GM21526 (cell line): Measurements from ENCODE around the gene TBC1D22A.

ENCODE experiments used
- ATAC-seq: cut with Tn5 transposase; IDR thresholded peaks from one replicate; pipeline ENCODE4 v1.9.1; 2021; ENCODE audit warnings: moderate library complexity; ENCODE audit not compliant: unreplicated experiment, low FRiP score

TBC1D22A gene

GRCh38 chr22:46897246-46897623 is 134.8 kb downstream of the TBC1D22A start:
- ATAC-seq, result no peak

- ATAC-seq, result no peak
These were observed 138.1 kb downstream of the TBC1D22A start for GRCh38 chr22:46900549-46900948.

- no peak for ATAC-seq
These were observed 140.0 kb downstream of the TBC1D22A start for GRCh38 chr22:46902436-46902835.

GRCh38 chr22:46902998-46903916 is 140.8 kb downstream of the TBC1D22A start:
- no peak for ATAC-seq

- ATAC-seq, result no peak
These were observed 143.0 kb downstream of the TBC1D22A start for GRCh38 chr22:46905415-46905814.

- ATAC-seq, result no peak
These were observed 143.4 kb downstream of the TBC1D22A start for GRCh38 chr22:46905834-46906233.

GRCh38 chr22:46906326-46907045 is 144.0 kb downstream of the TBC1D22A start:
- no peak for ATAC-seq

GRCh38 chr22:46907241-46908215 is 145.1 kb downstream of the TBC1D22A start:
- no peak for ATAC-seq

GRCh38 chr22:46908641-46909107 is 146.2 kb downstream of the TBC1D22A start:
- ATAC-seq, result no peak

- ATAC-seq, result no peak
These were observed 147.0 kb downstream of the TBC1D22A start for GRCh38 chr22:46909237-46910030.

- no peak for ATAC-seq
These were observed 148.2 kb downstream of the TBC1D22A start for GRCh38 chr22:46910624-46911023.

- no peak for ATAC-seq
These were observed 148.9 kb downstream of the TBC1D22A start for GRCh38 chr22:46911346-46911745.

- no peak for ATAC-seq
These were observed 150.9 kb downstream of the TBC1D22A start for GRCh38 chr22:46913351-46913750.

GRCh38 chr22:46914481-46914880 is 152.0 kb downstream of the TBC1D22A start:
- ATAC-seq, result no peak

- ATAC-seq, result no peak
These were observed 152.8 kb downstream of the TBC1D22A start for GRCh38 chr22:46914916-46915894.

GRCh38 chr22:46915950-46916730 is 153.7 kb downstream of the TBC1D22A start:
- no peak for ATAC-seq

- no peak for ATAC-seq
These were observed 154.7 kb downstream of the TBC1D22A start for GRCh38 chr22:46916886-46917770.
